ENCODE results near the gene ROCK1.
"Not testable (repeated sequence)": the region's sequence is repeated elsewhere in the genome, so short reads cannot be mapped to it uniquely, and the experiment has no call there.

Gene ROCK1

GRCh38 chr18:20963027-20963426, 148.6 kb downstream of the ROCK1 start:
- no peak overlapping the region for H3K9ac ChIP-seq
- H3K4me1 ChIP-seq = no peaks in the 10 kb centered on the region
- peaks cover 0 to 24% (median 0%) of the 10 kb centered on the region in 11 experiments; a peak in 2 of 22 replicates for H4K20me1 ChIP-seq
- no peak overlapping the region for H3K27ac ChIP-seq
- H3K27me3 ChIP-seq = no peaks in the 10 kb centered on the region
- no peak for TF ChIP-seq Cebpa-rat (IDR thresholded peaks at IDR 0.05)
- no peak overlapping the region for H3K4me2 ChIP-seq
- H3K36me3 ChIP-seq = peaks cover 57 to 86% (median 78%) of the 10 kb centered on the region in 11 experiments
- H3K9me3 ChIP-seq (replicated peaks in 1 of 11) = 0 out of 22 replicates have a peak, but pooled peaks cover 0 to 3% (median 0%) of the 10 kb centered on the region in 11 experiments
- no peak overlapping the region for H3K4me3 ChIP-seq

- H3K9ac ChIP-seq = no peak overlapping the region
- peaks cover 42 to 77% (median 63%) of the 10 kb centered on the region in 11 experiments for H3K36me3 ChIP-seq
- H3K27me3 ChIP-seq = no peaks in the 10 kb centered on the region
- H3K4me2 ChIP-seq = no peak overlapping the region
- H3K4me3 ChIP-seq = no peak overlapping the region
- peaks cover 0 to 18% (median 0%) of the 10 kb centered on the region in 11 experiments; a peak in 1 of 22 replicates for H4K20me1 ChIP-seq
- H3K9me3 ChIP-seq (replicated peaks in 1 of 11) = peaks cover 0 to 8% (median 5%) of the 10 kb centered on the region in 11 experiments; a peak in 8 of 22 replicates
- no peak overlapping the region for H3K27ac ChIP-seq
- no peaks in the 10 kb centered on the region for H3K4me1 ChIP-seq
- no peak for TF ChIP-seq Cebpa-rat (IDR thresholded peaks at IDR 0.05)
Observed at GRCh38 chr18:20960735-20961134, 150.9 kb downstream of the ROCK1 start.

- not testable (repeated sequence) for H3K9ac ChIP-seq; H3K4me1 ChIP-seq; H3K4me2 ChIP-seq; H3K9me3 ChIP-seq (replicated peaks in 1 of 11); H4K20me1 ChIP-seq; H3K27me3 ChIP-seq; H3K27ac ChIP-seq; H3K4me3 ChIP-seq
- peaks cover 0 to 42% (median 16%) of the 10 kb centered on the region in 11 experiments; a peak in 16 of 22 replicates for H3K36me3 ChIP-seq
Observed at GRCh38 chr18:20950827-20951226, 160.8 kb downstream of the ROCK1 start.

Measured in BLaER1 treated with 17β-estradiol and CSF1 and Interleukin-3, amounts not matched to agents 10 nM and 100 nM (cell line).